Loucy (cell line): ENCODE measurements around the gene MKLN1.

Source experiments
- H2AFZ ChIP-seq: fragments of 200-600 bp; sonication (generic); 2 replicates; pipeline ENCODE4 v1.6.0; 2016; ENCODE audit warnings: antibody characterized with exemption, mild to moderate bottlenecking, low read length, moderate library complexity
- H3F3A ChIP-seq: fragments of 200-600 bp; 2 replicates; pipeline ENCODE4 v1.6.0; 2016; ENCODE audit warnings: antibody characterized with exemption, low read depth, mild to moderate bottlenecking
- H3K27me3 ChIP-seq: fragments of 200-600 bp; sonication (generic); 2 replicates; pipeline ENCODE4 v1.6.1; 2014; ENCODE audit warnings: low read length, mild to moderate bottlenecking; ENCODE audit not compliant: insufficient read depth, poor library complexity, severe bottlenecking
- H3K36me3 ChIP-seq: fragments of 200-600 bp; sonication (generic); 2 replicates; pipeline ENCODE4 v1.6.1; 2016; ENCODE audit warnings: low read length; ENCODE audit not compliant: insufficient read depth
- H3K4me1 ChIP-seq: fragments of 200-600 bp; sonication (generic); 2 replicates; pipeline ENCODE4 v1.5.1; 2014; ENCODE audit warnings: low read length, mild to moderate bottlenecking; ENCODE audit not compliant: insufficient read depth, poor library complexity, severe bottlenecking
- H3K4me2 ChIP-seq: fragments of 200-600 bp; sonication (generic); 2 replicates; pipeline ENCODE4 v1.6.0; 2014; ENCODE audit warnings: antibody characterized with exemption, low read length, low read depth, mild to moderate bottlenecking; ENCODE audit not compliant: poor library complexity, severe bottlenecking
- H3K4me3 ChIP-seq: fragments of 200-600 bp; sonication (generic); 2 replicates; pipeline ENCODE4 v1.5.1; 2014; ENCODE audit warnings: low read length, mild to moderate bottlenecking, mixed read lengths; ENCODE audit not compliant: poor library complexity, severe bottlenecking
- H3K79me2 ChIP-seq: fragments of 200-600 bp; sonication (generic); 2 replicates; pipeline ENCODE4 v1.6.1; 2014; ENCODE audit warnings: low read length; ENCODE audit not compliant: insufficient read depth
- H3K9ac ChIP-seq: fragments of 200-600 bp; sonication (generic); 2 replicates; pipeline ENCODE4 v1.6.0; 2014; ENCODE audit warnings: mild to moderate bottlenecking, low read depth, low read length, moderate library complexity; ENCODE audit not compliant: poor library complexity, severe bottlenecking
- H3K9me2 ChIP-seq: fragments of 200-600 bp; sonication (generic); replicated peaks from 2 replicates; pipeline ENCODE4 v1.6.1; 2016; ENCODE audit warnings: low read depth, low read length, mixed read lengths
- H3K9me3 ChIP-seq: fragments of 200-600 bp; sonication (generic); 2 replicates; pipeline ENCODE4 v1.6.1; 2014; ENCODE audit warnings: mild to moderate bottlenecking, antibody characterized with exemption, low read length, low read depth; ENCODE audit not compliant: insufficient read depth
- H4K20me1 ChIP-seq: fragments of 200-600 bp; sonication (generic); 2 replicates; pipeline ENCODE4 v1.6.0; 2014; ENCODE audit warnings: antibody characterized with exemption, low read length, mild to moderate bottlenecking; ENCODE audit not compliant: insufficient read depth, poor library complexity, severe bottlenecking
- CTCF ChIP-seq: fragments of 200-600 bp; sonication (generic); conservative IDR thresholded peaks from 2 replicates; pipeline ENCODE4 v1.5.1; 2014; ENCODE audit warnings: mild to moderate bottlenecking, antibody characterized with exemption, low read length
- EZH2phosphoT487 ChIP-seq: fragments of 200-600 bp; IDR thresholded peaks from 2 replicates; pipeline ENCODE4 v1.6.1; 2018; ENCODE audit warnings: antibody characterized with exemption, mild to moderate bottlenecking, moderate library complexity, borderline replicate concordance

MKLN1 gene

GRCh38 chr7:131454498-131454897 lies 126.8 kb downstream of the MKLN1 start:
- Histone ChIP-seq H3K9ac (no peak overlapping the region), H2AFZ (no peak overlapping the region), H3K4me1 (no peaks in the 10 kb centered on the region), H3K4me2 (no peak overlapping the region), H4K20me1 (no peaks in the 10 kb centered on the region), H3K9me3 (no peaks in the 10 kb centered on the region), H3K27me3 (no peaks in the 10 kb centered on the region), H3F3A (no peaks in the 10 kb centered on the region), H3K9me2 (no peaks in the 10 kb centered on the region), H3K79me2 (no peaks in the 10 kb centered on the region), H3K36me3 (peaks cover 26% of the 10 kb centered on the region; the same call in 1 of the 2 replicates), H3K4me3 (no peak overlapping the region)
- TF ChIP-seq EZH2phosphoT487 (no peak), CTCF (no peak)

- Histone ChIP-seq H3K9me3 (no peaks in the 10 kb centered on the region), H3K9me2 (no peaks in the 10 kb centered on the region), H3K36me3 (peaks cover 22% of the 10 kb centered on the region; the same call in 1 of the 2 replicates), H3F3A (no peaks in the 10 kb centered on the region), H3K9ac (no peak overlapping the region), H3K79me2 (no peaks in the 10 kb centered on the region), H4K20me1 (no peaks in the 10 kb centered on the region), H2AFZ (no peak overlapping the region), H3K4me2 (no peak overlapping the region), H3K4me3 (no peak overlapping the region), H3K27me3 (no peaks in the 10 kb centered on the region), H3K4me1 (no peaks in the 10 kb centered on the region)
- TF ChIP-seq EZH2phosphoT487 (no peak), CTCF (no peak)
These were observed 127.3 kb downstream of the MKLN1 start for GRCh38 chr7:131455001-131455400.

- Histone ChIP-seq H3K4me1 (no peaks in the 10 kb centered on the region), H3K79me2 (no peaks in the 10 kb centered on the region), H3K36me3 (peaks cover 25% of the 10 kb centered on the region; the same call in 1 of the 2 replicates), H3K27me3 (no peaks in the 10 kb centered on the region), H3K9me2 (no peaks in the 10 kb centered on the region), H2AFZ (no peak overlapping the region), H3K9ac (no peak overlapping the region), H3K4me3 (no peak overlapping the region), H4K20me1 (no peaks in the 10 kb centered on the region), H3K9me3 (no peaks in the 10 kb centered on the region), H3F3A (no peaks in the 10 kb centered on the region), H3K4me2 (no peak overlapping the region)
- TF ChIP-seq CTCF (no peak), EZH2phosphoT487 (no peak)
These were observed 127.9 kb downstream of the MKLN1 start for GRCh38 chr7:131455546-131455945.
